Transverse colon (tissue), 4 donors: ENCODE measurements around the gene STXBP4. TPM values are rescaled to one million over a fixed set of nuclear protein-coding genes. Genes with fewer than 3 reads are reported as not detected.

Experiments
- DNase-seq: peaks from one replicate; pipeline ENCODE4 v3.0.0-alpha.2; 2019
- H3K27ac ChIP-seq, 4 donors: fragments of 200-600 bp; sonication (generic); 2 replicates each; pipeline ENCODE4 v1.5.1; 2016 to 2018; ENCODE audit warnings: inconsistent platforms in 4 of 4
- H3K27me3 ChIP-seq: fragments of 200-600 bp; sonication (generic); 2 replicates; pipeline ENCODE4 v1.5.1; 2017; ENCODE audit warnings: inconsistent platforms
- H3K36me3 ChIP-seq, 4 donors: fragments of 200-600 bp; sonication (generic); 2 replicates each; pipeline ENCODE4 v1.5.1; 2017 to 2019; ENCODE audit warnings: inconsistent platforms in 4 of 4
- H3K4me1 ChIP-seq, 4 donors: fragments of 200-600 bp; sonication (generic); 2 replicates each; pipeline ENCODE4 v1.5.1; 2017 to 2020; ENCODE audit warnings: inconsistent platforms in 4 of 4
- H3K4me3 ChIP-seq, 4 donors: fragments of 200-600 bp; sonication (generic); 1 replicate in 1 of 4; 2 replicates in 3 of 4; pipeline versions ENCODE4 v1.5.1 to v1.6.1; 2017 to 2019; ENCODE audit warnings: inconsistent platforms in 4 of 4
- H3K9me3 ChIP-seq, 2 donors: fragments of 200-600 bp; sonication (generic); 2 replicates each; pipeline ENCODE4 v1.5.1; 2017 to 2019; ENCODE audit warnings: inconsistent platforms in 2 of 2
- CTCF ChIP-seq, 5 experiments: fragments of 200-600 bp in 3 of 5; fragments of 450-650 bp in 2 of 5; sonication (generic) in 3 of 5; IDR thresholded peaks; 1 replicate in 2 of 5; 2 replicates in 3 of 5; pipeline ENCODE4 v1.5.1; 2016 to 2017; ENCODE audit warnings: antibody characterized with exemption in 5 of 5, inconsistent platforms in 3 of 5, mild to moderate bottlenecking in 2 of 5, moderate library complexity in 1 of 5
- EP300 ChIP-seq: sonication (generic); formaldehyde crosslinking; IDR thresholded peaks from one replicate; pipeline ENCODE4 v1.6.1; 2017; ENCODE audit warnings: antibody characterized with exemption, low read depth
- POLR2A ChIP-seq: fragments of 450-650 bp; IDR thresholded peaks from one replicate; pipeline ENCODE4 v1.6.1; 2016; ENCODE audit warnings: antibody characterized with exemption, mild to moderate bottlenecking, moderate library complexity
- POLR2AphosphoS5 ChIP-seq, 3 donors: sonication (generic); formaldehyde crosslinking; IDR thresholded peaks; one replicate each; pipeline ENCODE4 v1.6.1; 2016; ENCODE audit warnings: antibody characterized with exemption in 3 of 3
- WGBS, 2 donors: methylation state at CpG; one replicate each; pipeline ENCODE4 v1.1.5; 2018; ENCODE audit warnings: low coverage in 1 of 2; 5-methylcytosine and 5-hydroxymethylcytosine counted together
- in situ Hi-C, 4 donors: fragments of 200-750 bp; cut with MboI; loops; one replicate each; pipeline versions ENCODE4 v1.15.0 to v1.15.1; 2017; ENCODE audit warnings: low sequenced_read_pairs in 3 of 4, low pct_ligation_motif_present in 1 of 4, low pct_unique_long_range_greater_than_20kb in 1 of 4
- intact Hi-C: fragments of 100-400 bp; cut with DNase I; formaldehyde crosslinking; loops from one replicate; pipeline ENCODE4 v1.15.1; 2023; ENCODE audit warnings: low total_unique reads
- total RNA-seq, 4 donors: library from RNA; depleted of rRNA; stranded (reverse); fragments of >200 nt; gene quantifications; one replicate each; pipeline ENCODE4 v1.1.0, GENCODE V29; 2016

Gene STXBP4
- total RNA-seq, 4 donors from 2014 or later, result 1.4 to 16.2 (median 4.4) TPM

- TF ChIP-seq POLR2AphosphoS5 (IDR thresholded peaks at IDR 0.05), result no peak
- no peak for TF ChIP-seq CTCF (IDR thresholded peaks at IDR 0.05)
- no peak for TF ChIP-seq EP300
- no peak for TF ChIP-seq POLR2A
- Histone ChIP-seq H3K27ac (no peak overlapping the region), H3K4me3 (no peak overlapping the region), H3K27me3 (no peaks in the 10 kb centered on the region), H3K4me1 (no peaks in the 10 kb centered on the region), H3K9me3 (no peaks in the 10 kb centered on the region), H3K36me3 (peaks cover 0 to under 1% (median 0%) of the 10 kb centered on the region in 4 donors)
- in situ Hi-C loops (no loop called here), intact Hi-C loops (no loop called here)
- no peak for DNase-seq
- WGBS, 2 donors, result 25 to 70% methylated on average over 1 of the region's 1 CpG
Measured at GRCh38 chr17:54945231-54945630, 23.3 kb upstream of the STXBP4 start.

- intact Hi-C loops (no loop called here), in situ Hi-C loops (no loop called here)
- Histone ChIP-seq H3K27me3 (no peaks in the 10 kb centered on the region), H3K9me3 (no peaks in the 10 kb centered on the region), H3K36me3 (peaks cover 0 to 5% (median under 1%) of the 10 kb centered on the region in 4 donors), H3K27ac (no peak overlapping the region), H3K4me1 (no peaks in the 10 kb centered on the region), H3K4me3 (no peak overlapping the region)
- TF ChIP-seq CTCF (IDR thresholded peaks at IDR 0.05) (no peak), POLR2A (no peak), EP300 (no peak), POLR2AphosphoS5 (IDR thresholded peaks at IDR 0.05) (no peak)
- 89 to 93% methylated on average over 1 of the region's 1 CpG for WGBS, 2 donors
- DNase-seq, result no peak
Measured at GRCh38 chr17:54945671-54946070, 22.9 kb upstream of the STXBP4 start.

GRCh38 chr17:54947396-54947795 is 21.2 kb upstream of the STXBP4 start:
- 88 to 90% methylated on average over 2 of the region's 2 CpGs for WGBS, 2 donors
- TF ChIP-seq POLR2AphosphoS5 (IDR thresholded peaks at IDR 0.05), result no peak
- TF ChIP-seq POLR2A, result no peak
- no peak for TF ChIP-seq CTCF (IDR thresholded peaks at IDR 0.05)
- TF ChIP-seq EP300, result no peak
- intact Hi-C loops, result no loop called here
- DNase-seq, result no peak
- H3K36me3 ChIP-seq, result peaks cover 0 to 10% (median 4%) of the 10 kb centered on the region in 4 donors
- H3K4me1 ChIP-seq, result no peaks in the 10 kb centered on the region
- in situ Hi-C loops, result no loop called here
- no peaks in the 10 kb centered on the region for H3K27me3 ChIP-seq
- no peaks in the 10 kb centered on the region for H3K9me3 ChIP-seq
- no peak overlapping the region for H3K4me3 ChIP-seq
- H3K27ac ChIP-seq, result no peak overlapping the region

- 60 to 65% methylated on average over 5 of the region's 5 CpGs for WGBS, 2 donors
- Histone ChIP-seq H3K4me3 (no peak overlapping the region), H3K9me3 (no peaks in the 10 kb centered on the region), H3K27me3 (no peaks in the 10 kb centered on the region), H3K4me1 (no peaks in the 10 kb centered on the region), H3K36me3 (peaks cover 0 to 10% (median 4%) of the 10 kb centered on the region in 4 donors), H3K27ac (no peak overlapping the region)
- no peak for DNase-seq
- intact Hi-C loops (no loop called here), in situ Hi-C loops (no loop called here)
- TF ChIP-seq POLR2A (no peak), POLR2AphosphoS5 (IDR thresholded peaks at IDR 0.05) (no peak), EP300 (no peak), CTCF (IDR thresholded peaks at IDR 0.05) (no peak)
Measured at GRCh38 chr17:54948380-54948779, 20.2 kb upstream of the STXBP4 start.
